HG03097 (cell line): Measurements from ENCODE around the gene PPM1F.
"Not testable (repeated sequence)": the region's sequence is repeated elsewhere in the genome, so short reads cannot be mapped to it uniquely, and the experiment has no call there.

ENCODE experiments used
- ATAC-seq: cut with Tn5 transposase; IDR thresholded peaks from one replicate; pipeline ENCODE4 v1.9.1; 2021; ENCODE audit not compliant: unreplicated experiment, low FRiP score

PPM1F gene

DNA sequence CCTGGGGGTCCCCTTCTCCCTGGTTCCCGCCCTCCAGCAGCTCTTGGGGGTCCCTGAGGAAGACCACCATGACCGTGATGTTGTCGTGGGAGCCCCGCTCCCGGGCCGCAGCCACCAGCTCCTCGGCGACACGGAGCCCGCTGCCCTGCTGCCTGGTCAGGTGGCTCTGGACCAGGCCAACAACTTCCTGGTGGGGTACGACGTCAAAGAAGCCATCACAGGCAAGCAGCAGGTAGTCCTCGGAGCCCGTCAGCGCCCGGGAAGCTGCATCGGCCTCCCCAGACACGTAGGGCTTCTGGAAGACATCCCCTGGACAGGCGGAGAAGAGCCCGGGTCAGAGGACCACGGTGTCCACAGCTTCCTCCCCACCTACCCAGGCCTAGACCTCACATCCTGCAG lies 29.5 kb downstream of the PPM1F start:
- no peak for ATAC-seq

DNA sequence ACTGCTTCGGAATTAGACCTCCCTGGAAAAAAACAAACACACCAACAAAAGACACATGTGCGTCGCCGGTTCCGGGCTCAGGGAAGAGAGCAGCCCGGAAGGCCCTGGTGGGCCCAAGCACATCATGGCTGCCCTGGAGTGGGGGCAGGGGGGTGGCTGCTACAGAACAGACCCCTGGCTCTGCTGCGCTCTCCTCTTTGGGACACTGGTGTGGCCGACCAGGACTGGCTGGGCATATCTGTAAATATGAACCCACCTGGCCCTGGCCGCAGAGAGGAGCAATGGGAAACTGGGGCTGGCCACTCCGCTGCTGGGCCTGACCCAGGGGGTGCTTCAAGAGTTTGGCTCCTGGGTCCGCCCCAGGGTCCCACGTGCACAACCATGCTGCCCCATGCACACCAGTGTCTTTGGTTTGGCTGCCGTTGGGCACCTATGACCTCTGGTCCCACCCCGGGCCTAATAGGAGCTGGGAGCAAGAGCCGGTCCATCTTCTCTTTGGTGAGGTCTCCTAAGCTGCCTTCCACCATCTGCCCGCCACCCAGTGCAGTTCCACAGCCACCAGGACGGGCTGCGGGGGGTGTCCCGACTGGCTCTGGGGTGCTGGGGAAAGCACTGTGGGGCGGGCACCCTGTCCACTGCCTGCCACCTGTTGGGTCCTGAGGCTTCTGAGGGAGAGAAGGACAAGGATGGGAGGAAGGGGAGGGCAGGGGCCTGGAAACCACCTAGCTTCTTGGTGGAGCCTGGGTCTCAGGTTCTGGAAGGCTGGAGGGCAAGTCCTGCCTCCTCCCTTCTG lies 30.1 kb downstream of the PPM1F start:
- ATAC-seq: no peak

DNA sequence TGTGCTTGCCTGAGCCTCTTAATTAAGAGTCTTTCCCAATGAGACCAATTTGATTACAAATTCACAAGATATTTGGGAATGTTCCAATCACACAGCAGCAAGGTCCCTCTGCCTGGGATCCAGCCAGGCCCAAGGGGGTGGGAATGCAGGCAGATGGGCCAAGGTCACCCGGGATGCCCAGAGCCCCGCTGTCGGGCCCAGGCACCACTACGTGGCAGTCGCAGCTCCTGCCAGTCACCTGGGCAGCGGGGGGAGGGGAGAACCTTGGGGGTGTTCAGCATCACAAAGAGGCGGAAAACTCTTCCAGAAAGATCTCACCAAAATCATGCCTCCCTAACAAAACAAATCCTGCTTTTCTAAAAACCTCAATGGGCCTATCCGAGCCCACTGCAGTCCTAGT lies 30.9 kb downstream of the PPM1F start:
- no peak for ATAC-seq

DNA sequence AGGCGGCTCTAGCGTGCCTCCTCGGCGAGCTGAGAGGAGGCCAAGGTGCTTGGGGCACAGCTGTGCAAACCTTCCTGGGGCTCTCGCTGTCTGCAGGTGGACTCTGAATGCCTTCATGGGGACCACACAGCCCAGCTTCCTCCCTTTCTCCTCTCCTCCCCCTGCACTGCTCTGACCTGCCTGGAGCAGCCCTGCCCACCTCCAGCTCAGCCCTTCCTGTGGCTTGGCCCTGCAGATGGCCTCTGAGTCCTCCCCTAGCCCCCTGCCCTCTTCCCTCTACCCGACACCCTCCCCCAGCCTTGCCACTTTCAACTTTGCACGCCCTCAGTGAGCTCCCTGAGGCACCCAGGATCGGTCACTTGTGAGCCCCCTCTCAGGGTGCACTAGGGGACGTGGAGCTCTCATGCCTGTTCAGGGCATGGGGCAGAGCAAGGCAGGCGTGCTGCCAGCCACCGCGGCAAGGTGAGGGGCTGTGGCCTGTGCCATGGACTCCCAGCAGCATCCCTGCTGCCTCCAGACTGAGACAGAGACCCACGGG lies 31.4 kb downstream of the PPM1F start:
- no peak for ATAC-seq

DNA sequence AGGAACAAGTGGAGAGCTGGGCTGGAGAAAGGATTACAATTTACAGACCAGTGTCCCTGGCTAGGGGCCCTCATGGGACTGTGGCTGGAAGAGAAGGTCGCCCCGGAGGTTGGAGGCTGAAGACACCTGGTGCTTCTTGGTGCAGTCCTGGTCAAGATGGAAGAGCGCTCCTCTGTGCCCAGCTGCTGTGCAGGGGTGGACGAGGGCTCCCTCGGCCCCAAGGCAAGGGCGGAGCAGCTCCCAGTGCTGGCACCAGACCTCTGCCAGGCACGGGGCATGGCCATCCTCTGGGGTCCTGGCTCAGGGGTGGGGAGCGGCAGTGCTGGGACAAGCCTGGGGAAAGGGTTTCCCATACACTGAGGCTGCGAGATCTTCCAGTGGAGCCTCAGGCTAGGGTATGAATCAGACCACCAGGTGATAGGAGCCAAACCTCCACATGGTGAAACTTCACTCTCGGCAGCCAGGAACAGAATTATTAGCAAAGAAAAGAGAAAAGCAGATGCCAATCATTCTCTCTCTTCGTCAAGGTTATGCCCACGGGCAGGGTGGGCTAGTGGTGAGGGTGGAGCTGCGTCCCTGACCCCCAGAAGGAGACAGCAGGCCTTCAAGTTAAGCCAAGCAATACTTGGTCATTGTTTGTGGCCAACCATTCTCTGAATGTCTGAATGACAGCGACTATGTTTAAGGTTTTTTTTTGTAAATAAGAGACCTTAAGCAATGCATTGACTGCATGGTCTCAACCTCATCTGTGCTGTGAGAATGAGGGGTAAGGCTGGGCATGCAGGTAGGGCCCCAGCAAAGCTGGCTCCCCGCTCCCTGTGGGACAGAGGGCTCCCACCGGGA lies 32.1 kb downstream of the PPM1F start:
- no peak for ATAC-seq

DNA sequence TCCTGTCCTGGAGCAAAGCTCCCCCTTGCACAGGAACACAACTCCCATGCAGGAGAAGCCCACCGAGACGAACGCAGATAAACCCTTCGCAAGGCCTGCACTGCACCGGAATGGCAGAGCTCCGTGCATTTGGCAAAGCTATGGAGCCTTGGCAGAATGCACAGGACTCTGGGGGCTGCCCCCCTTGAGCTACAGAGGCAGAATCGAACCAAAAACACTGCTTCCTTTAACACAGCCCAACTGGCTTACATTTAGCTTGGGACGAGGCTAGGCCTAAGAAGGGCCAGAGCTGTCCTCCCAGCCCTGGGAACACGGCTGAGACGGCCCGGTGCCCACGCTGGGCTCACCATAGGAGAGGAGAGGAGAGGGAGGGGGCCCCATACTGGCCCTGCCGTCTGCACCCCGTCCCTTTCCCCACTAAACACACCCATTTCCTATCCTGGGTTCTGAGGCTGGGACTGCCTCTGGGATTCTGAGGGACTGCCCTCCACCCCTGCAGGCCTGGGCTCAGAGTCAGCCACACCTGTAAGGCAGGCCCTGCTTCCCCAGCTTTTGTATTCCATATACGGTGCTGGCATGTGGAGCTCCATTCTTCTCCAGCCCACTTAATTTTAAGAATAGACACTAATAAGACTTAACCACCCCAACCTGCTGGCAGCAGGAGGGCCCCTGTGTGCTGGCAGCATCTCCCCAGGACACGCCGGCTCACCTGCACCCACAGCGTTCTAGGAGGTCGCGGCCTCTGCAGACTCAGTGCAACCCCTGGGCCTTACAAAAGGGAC lies 32.9 kb downstream of the PPM1F start:
- ATAC-seq: no peak

DNA sequence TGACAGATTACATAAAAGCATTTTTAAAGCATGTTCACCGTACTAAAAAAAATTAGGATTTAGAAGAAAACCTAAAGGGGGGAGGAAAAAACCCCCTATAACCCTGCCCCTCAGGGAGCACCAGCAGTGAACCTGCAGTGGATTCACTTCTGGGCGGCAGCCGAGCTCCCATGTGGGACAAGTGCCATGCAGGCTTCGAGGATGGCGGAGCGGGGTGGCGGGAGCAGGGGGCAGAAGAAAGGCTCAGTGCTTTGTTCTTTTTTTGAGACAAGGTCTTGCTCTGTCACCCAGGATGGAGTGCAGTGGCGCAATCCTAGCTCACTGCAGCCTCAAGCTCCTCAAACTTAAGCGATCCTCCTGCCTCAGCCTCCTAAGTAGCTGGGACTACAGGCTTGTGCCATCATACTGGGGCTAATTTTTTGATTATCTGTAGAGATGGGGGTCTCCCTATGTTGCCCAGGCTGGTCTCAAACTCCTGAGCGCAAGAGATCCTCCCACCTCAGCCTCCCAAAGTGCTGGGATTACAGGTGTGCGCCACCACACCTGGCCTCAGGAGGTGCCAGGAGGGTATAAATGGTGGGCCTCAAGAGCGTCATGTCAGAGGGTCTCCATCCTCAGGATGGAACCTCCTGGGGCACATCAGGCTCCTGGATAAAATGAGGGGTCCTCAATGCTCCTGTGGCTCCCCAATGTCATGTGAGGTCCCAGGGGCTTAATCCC lies 34.0 kb downstream of the PPM1F start:
- ATAC-seq: no peak

- no peak for ATAC-seq
Observed at GRCh38 chr22:21917959-21918261, 34.7 kb downstream of the PPM1F start.

DNA sequence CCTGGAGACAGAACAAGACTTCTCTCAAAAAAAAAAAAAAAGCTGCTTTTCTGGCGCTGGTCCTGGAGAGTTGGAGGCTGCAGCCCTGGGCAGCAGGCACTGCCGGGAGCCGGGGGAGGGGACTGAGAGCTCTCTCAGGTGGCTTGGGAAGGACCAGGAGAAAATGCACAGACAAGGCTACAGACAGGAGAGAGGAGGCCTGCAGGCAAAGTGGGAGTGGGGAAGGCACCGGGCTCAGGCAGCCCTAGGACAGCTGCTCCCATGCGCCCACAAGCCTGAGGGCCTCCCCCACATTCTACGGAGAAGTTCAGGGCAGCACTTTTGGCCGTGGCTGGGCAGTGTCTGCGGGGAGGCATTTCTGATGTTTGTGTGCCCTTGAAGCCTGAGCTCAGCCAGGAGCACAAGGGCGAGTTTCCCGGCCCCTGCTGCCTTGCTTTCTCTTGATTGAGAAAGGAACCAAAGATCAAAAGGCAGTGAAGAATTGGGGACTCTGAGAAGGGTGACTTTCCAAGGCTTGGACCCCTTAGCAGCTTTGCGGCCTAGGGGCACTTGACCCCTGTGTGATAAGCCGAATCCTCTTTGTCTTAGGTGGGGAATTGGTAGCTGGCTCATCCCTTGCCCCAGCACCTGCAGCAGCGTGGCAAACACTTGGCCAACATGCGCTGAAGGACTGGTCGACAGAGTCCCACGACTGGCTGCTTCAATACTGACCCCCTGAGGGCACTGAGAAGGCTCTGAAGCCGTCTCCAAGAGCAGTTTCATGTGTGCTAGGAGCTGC lies 35.3 kb downstream of the PPM1F start:
- no peak for ATAC-seq

GRCh38 chr22:21916309-21916918 lies 36.2 kb downstream of the PPM1F start:
- ATAC-seq: no peak

DNA sequence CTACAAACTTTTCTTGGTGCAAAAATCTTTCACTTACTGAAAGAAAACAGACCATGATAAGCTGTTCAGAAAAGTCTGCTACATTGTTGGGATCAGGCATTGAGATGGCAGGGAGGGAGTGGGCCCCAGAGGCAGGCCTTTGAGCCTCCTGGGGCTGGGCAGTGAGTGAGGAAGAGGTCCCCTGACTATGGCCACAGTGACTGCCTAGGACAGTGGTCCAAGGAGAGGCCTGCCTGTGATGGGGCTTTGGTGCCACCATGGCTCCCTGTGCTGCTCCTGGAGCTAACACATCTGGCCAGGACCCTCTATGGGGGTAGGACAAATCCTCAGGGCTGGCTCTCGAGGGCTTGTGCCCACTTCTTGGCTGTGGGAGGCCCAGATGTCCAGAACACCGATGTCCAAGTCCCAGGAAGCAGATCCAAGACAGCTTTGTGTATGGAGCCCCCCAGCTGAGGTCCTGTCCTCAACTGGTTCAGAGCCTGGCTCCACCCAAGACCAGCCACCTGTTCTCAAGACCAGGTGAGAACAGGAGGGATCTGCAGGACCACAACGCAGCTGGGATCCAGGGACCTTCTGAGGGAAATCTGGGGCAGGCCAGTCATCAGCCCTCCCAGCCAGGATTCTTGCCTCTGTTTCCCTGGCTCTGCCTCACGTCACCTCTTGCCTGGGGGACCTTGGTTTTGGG lies 36.9 kb downstream of the PPM1F start:
- no peak for ATAC-seq

GRCh38 chr22:21914033-21914642 lies 38.5 kb downstream of the PPM1F start:
- ATAC-seq: not testable (repeated sequence)

GRCh38 chr22:21910367-21910766 lies 42.3 kb downstream of the PPM1F start:
- not testable (repeated sequence) for ATAC-seq

DNA sequence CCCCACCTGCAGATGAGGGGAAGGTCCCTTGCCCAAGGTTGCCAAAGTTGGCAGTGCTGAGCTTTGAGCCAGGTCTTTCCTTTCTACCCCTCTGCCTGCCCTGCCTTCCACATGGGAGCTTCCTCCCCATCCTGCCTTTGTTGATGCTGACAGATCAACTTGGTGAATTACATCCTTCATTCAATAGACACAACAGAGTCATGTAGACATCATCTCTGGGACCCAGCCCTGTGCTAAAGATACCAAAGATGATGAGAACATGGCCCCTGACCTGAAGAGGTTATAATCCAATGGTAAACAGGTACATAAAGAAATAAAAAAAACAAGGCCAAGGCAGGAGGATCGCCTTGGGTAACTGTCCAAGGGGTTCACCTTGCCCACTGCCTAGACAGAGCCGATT lies 42.8 kb downstream of the PPM1F start:
- no peak for ATAC-seq

GRCh38 chr22:21907638-21908522 lies 44.8 kb downstream of the PPM1F start:
- ATAC-seq: no peak

DNA sequence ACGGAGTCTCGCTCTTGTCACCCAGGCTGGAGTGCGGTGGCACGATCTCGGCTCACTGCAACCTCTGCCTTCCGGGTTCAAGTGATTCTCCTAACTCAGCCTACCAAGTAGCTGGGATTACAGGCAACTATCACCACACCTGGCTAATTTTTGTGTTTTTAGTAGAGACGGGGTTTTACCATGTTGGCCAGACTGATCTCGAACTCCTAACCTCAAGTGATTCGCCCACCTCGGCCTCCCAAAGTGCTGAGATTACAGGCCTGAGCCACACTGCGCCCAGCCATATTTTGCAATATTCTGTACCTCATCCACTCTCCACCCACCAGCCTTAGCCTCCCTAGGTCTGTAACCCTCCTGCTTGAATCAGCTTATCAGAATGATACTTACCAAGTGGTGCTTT lies 47.4 kb downstream of the PPM1F start:
- ATAC-seq: not testable (repeated sequence)

DNA sequence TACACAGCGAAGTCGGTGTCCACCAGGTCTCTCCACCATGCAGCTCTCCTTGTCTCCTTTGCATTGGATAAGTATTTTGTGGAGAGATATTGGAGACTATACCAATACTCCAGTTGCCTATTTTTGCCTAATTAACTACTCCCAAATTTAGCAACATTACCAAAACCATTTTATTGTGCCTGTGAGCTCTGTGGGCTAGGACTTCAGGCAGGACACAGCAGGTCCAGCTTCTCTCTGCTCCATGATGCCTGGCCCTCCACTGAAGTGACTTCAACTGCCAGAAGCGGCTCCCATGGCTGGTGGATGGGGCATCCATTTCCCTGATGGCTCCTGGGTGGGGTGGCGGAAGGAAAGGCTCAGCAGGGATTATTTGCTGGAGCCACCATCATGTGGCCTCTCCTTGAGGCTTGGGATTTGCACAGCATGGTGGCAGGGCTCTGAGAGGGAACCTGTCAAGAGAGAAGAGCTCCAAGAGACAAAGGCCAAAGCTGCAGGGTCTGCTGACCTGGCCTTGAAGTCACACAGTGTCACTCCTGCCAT lies 48.3 kb downstream of the PPM1F start:
- no peak for ATAC-seq
